Measurements from ENCODE around the gene BCL11B.

Gene BCL11B

GRCh38 chr14:99120526-99121318 lies 151.3 kb downstream of the BCL11B start:
- DNase-seq (ENCODE audit: low read depth, low spot score): no peak

- DNase-seq (ENCODE audit: low read depth, low spot score): no peak
Observed at GRCh38 chr14:99119554-99120525, 152.2 kb downstream of the BCL11B start.
